Measurements from ENCODE around the gene PTPRK.

DNA sequence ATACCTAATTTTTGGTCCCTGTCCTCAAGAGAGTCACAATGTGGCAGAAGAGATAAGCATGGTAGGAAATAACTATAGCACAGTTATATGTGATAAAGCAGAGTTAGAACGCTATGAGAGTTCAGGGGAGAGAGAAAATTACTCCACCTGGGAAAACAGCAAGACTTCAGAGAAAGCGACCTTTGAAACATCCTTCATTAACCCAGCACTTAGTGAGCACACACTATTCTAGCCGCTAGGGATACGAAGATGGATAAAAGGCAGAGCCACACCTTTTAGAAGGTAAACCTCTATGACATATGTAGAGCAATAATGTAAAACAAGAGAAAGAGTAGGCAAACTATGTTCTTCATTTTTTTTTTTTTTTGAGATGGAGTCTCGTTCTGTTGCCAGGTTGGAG is 264.3 kb downstream of the PTPRK start:
- TF ChIP-seq, protein P1, sequence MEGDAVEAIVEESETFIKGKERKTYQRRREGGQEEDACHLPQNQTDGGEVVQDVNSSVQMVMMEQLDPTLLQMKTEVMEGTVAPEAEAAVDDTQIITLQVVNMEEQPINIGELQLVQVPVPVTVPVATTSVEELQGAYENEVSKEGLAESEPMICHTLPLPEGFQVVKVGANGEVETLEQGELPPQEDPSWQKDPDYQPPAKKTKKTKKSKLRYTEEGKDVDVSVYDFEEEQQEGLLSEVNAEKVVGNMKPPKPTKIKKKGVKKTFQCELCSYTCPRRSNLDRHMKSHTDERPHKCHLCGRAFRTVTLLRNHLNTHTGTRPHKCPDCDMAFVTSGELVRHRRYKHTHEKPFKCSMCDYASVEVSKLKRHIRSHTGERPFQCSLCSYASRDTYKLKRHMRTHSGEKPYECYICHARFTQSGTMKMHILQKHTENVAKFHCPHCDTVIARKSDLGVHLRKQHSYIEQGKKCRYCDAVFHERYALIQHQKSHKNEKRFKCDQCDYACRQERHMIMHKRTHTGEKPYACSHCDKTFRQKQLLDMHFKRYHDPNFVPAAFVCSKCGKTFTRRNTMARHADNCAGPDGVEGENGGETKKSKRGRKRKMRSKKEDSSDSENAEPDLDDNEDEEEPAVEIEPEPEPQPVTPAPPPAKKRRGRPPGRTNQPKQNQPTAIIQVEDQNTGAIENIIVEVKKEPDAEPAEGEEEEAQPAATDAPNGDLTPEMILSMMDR (IDR thresholded peaks at IDR 0.05): no peak
- no peak for TF ChIP-seq POLR2A (IDR thresholded peaks at IDR 0.05)
